Rectal smooth muscle tissue (tissue), 1 donor: ENCODE data around the gene DIPK1C.

Experiments
- H3K27ac ChIP-seq: one replicate; pipeline ENCODE4 v1.7.0; 2013; ENCODE audit warnings: low read depth, low read length, inconsistent platforms
- H3K27me3 ChIP-seq: one replicate; pipeline ENCODE4 v1.7.0; 2013; ENCODE audit warnings: low read length; ENCODE audit not compliant: control insufficient read depth, insufficient read depth
- H3K36me3 ChIP-seq: one replicate; pipeline ENCODE4 v1.7.0; 2013; ENCODE audit warnings: low read length; ENCODE audit not compliant: control insufficient read depth, insufficient read depth
- H3K4me1 ChIP-seq: one replicate; pipeline ENCODE4 v1.7.0; 2013; ENCODE audit warnings: low read length; ENCODE audit not compliant: control insufficient read depth, insufficient read depth
- H3K4me3 ChIP-seq: one replicate; pipeline ENCODE4 v1.7.0; 2013; ENCODE audit warnings: low read length
- H3K9ac ChIP-seq: one replicate; pipeline ENCODE4 v1.7.0; 2013; ENCODE audit warnings: low read length

Gene DIPK1C

DNA sequence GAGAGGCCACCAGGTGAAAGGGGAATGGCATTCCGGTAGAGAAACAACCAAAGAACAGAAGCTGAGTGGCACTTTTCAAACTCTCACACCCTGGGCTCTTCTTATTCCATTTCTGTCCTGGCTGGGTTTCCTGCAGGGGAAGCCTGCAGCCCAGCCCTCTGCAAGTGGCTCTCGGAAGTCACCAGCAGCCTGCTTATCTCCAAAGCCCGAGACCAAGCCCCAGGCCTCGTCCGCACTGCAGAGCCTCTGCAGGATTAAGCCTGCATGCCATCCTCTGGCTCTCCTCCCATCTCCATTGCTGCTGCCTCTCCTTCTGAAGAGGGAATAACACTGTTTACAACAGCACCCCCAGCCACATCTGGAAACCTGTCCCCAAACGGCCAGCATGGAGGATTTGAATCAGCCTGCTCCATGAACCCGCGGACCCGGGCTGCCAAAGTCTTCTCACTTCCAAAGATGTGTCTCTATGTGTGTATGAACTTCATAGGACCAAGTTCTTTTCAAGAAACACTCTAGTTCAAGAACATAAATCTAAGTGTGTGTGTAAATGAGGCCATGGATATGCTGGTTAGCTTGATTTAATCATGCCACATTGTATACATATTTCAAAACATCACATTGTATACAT is 54.2 kb downstream of the DIPK1C start:
- H3K27me3 ChIP-seq = no peaks in the 10 kb centered on the region
- no peak overlapping the region for H3K9ac ChIP-seq
- no peaks in the 10 kb centered on the region for H3K4me1 ChIP-seq
- H3K4me3 ChIP-seq = no peak overlapping the region
- no peaks in the 10 kb centered on the region for H3K36me3 ChIP-seq
- no peak overlapping the region for H3K27ac ChIP-seq

GRCh38 chr18:74400813-74401212 is 56.3 kb downstream of the DIPK1C start:
- Histone ChIP-seq H3K27ac (no peak overlapping the region), H3K4me1 (peaks cover 2% of the 10 kb centered on the region), H3K36me3 (no peaks in the 10 kb centered on the region), H3K4me3 (no peak overlapping the region), H3K27me3 (no peaks in the 10 kb centered on the region), H3K9ac (no peak overlapping the region)

DNA sequence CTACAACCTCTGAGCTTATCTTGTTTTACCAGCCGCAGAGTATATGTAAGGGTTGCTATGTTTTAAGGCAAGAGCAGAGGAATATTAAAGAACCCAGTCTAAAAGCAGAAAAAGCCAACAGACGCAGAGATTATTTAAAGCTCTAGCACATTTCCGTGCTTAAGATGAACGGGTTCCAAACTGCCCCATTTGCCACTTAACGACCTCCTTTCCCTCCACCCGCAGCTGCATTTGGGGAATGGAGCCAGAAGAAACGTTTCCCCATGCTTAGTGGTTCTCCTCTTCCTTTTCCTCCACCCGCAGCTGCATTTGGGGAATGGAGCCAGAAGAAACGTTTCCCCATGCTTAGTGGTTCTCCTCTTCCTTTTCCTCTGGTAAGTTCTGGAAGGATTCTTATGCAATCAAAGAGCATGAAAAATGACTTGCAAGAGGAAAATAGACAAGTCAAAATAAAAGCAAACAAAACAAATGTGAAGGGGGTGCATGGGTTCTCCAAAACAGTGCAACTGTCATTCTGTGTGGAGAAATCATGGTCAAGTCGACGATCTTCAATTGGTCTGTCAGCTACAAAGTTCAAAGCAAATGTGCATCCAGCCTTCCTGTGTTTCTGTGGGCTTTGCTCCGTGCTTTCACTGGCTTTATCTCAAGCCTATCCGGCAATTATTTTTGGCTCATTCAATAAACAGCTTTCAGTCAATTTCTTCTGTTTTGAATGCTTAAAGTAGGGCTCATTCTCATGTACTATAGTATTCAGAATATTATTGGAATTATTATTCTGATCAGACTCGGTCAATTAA is 57.8 kb downstream of the DIPK1C start:
- no peak overlapping the region for H3K27ac ChIP-seq
- no peaks in the 10 kb centered on the region for H3K27me3 ChIP-seq
- H3K4me1 ChIP-seq = peaks cover 2% of the 10 kb centered on the region
- no peaks in the 10 kb centered on the region for H3K36me3 ChIP-seq
- no peak overlapping the region for H3K4me3 ChIP-seq
- no peak overlapping the region for H3K9ac ChIP-seq

DNA sequence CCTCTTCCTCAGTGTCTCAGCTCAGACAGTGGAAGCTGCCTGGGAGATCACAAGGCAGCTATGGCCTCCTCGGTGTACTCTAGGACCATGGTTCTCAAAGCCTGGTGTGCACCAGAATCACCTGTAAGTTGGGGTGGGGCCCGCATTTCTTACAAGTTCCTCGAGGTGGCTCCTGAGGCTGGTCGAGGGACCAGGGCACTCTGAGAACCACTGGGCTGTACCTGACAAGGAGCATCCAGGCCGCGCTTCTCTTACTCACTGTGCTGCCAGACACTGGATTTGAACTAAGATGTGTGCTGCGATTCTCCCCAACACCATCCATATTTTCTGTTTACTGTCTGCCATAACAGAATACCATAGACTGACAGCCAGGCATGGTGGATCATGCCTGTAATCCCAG is 59.5 kb downstream of the DIPK1C start:
- Histone ChIP-seq H3K9ac (no peak overlapping the region), H3K4me1 (peaks cover 2% of the 10 kb centered on the region), H3K4me3 (no peak overlapping the region), H3K27me3 (no peaks in the 10 kb centered on the region), H3K27ac (no peak overlapping the region), H3K36me3 (no peaks in the 10 kb centered on the region)

DNA sequence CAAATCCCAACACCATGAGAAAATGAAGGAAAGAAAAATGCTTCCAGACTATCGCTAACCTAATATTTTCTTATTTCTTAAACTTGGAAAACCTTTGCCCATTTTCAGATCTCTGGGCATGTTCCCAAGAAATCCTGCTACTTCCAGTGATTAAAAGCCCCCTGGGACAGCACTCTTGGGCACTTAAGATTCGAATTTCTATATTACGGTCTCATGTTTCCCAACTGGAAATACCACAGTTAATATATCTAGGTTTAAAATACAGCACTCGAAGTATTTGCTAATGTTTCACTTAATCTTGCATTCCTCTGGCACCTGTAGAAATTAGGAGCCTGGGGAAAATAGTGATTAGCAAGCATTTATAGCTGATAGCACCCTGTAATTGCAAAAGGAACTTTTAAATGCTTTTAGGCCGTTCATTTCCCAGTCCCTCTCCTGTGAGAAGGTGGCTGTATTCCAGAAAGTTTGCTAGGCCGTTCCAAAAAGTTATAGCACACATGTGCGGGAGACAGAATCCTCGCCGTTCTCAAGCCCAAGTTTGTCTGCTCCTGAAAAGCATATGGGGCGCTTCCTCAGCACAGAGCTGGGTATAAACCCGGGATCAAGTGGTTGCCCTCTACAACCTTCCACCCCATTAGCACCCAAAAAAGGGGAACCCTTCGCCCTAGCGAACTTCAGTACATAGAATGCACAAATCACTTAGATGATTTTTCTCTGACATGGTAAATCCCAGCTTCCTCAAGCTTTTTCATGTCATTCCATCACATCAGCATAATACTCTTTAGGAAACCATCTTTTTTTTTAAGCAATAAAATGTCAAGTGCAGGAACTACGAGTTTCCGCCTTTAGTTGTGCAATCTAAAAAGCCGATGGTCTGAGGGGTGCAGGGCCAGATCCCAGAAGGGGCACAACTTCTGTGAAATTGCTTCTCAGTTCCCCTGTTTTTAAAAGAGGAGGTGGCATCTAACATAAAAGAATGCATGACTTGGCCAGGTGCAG is 60.6 kb downstream of the DIPK1C start:
- Histone ChIP-seq H3K36me3 (no peaks in the 10 kb centered on the region), H3K9ac (no peak overlapping the region), H3K27ac (no peak overlapping the region), H3K27me3 (no peaks in the 10 kb centered on the region), H3K4me1 (peaks cover 2% of the 10 kb centered on the region), H3K4me3 (no peak overlapping the region)

DNA sequence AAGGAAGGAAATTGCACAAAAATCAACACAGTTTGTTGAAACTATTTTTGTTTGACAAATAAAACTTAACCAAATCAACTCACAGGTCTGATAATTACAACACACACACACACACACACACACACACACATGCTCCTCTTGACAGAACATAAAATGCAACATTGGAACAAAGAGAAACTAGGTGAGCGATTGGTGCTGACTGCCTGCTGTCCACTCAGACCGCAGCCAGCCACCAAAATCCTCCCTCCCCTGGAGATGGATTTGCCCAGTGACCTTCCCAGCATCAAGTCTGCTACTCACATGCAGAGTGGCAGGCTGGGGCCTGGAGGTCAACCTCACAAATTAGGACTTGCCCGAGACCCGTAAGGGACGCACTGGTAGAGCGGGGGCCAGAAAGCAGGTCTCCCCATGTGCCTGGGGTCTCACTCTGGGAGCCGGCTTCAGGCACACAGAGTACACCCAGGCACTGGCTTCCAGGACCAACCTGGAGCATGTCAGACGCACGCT is 61.4 kb downstream of the DIPK1C start:
- Histone ChIP-seq H3K4me3 (no peak overlapping the region), H3K27me3 (no peaks in the 10 kb centered on the region), H3K4me1 (peaks cover 2% of the 10 kb centered on the region), H3K27ac (no peak overlapping the region), H3K9ac (no peak overlapping the region), H3K36me3 (no peaks in the 10 kb centered on the region)

- H3K27ac ChIP-seq = no peak overlapping the region
- no peaks in the 10 kb centered on the region for H3K36me3 ChIP-seq
- no peak overlapping the region for H3K4me3 ChIP-seq
- H3K9ac ChIP-seq = no peak overlapping the region
- H3K27me3 ChIP-seq = no peaks in the 10 kb centered on the region
- peaks cover 2% of the 10 kb centered on the region for H3K4me1 ChIP-seq
Observed at GRCh38 chr18:74395006-74395405, 62.1 kb downstream of the DIPK1C start.

DNA sequence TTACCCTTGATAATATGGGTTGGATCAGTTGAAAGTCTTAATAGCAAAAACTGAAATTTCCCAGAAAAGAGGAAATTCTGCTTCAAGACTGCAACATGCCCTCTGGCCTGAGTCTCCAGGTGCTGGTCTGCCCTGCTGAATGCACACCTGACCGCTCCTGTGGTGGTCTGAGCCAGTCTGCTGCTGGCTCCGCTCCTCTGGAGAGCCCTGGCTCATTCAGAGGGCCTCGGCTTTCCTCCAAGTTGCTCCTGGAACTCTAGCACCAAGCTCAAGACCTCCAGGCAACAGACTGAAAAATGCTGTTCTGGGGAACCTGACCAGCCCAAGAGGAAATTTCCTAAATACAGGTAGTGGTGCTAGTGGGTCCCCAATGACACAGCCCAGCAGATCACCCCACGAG is 64.8 kb downstream of the DIPK1C start:
- Histone ChIP-seq H3K36me3 (no peaks in the 10 kb centered on the region), H3K4me3 (no peak overlapping the region), H3K27me3 (no peaks in the 10 kb centered on the region), H3K4me1 (peaks cover 2% of the 10 kb centered on the region), H3K27ac (no peak overlapping the region), H3K9ac (no peak overlapping the region)

- Histone ChIP-seq H3K36me3 (no peaks in the 10 kb centered on the region), H3K4me1 (no peaks in the 10 kb centered on the region), H3K27ac (no peak overlapping the region)
Observed at GRCh38 chr18:74390900-74391299, 66.2 kb downstream of the DIPK1C start.

GRCh38 chr18:74389991-74390390 is 67.1 kb downstream of the DIPK1C start:
- H3K9ac ChIP-seq = no peak overlapping the region
- no peak overlapping the region for H3K27ac ChIP-seq
- H3K27me3 ChIP-seq = no peaks in the 10 kb centered on the region
- H3K4me3 ChIP-seq = no peak overlapping the region
- H3K4me1 ChIP-seq = no peaks in the 10 kb centered on the region
- H3K36me3 ChIP-seq = no peaks in the 10 kb centered on the region

More at GRCh38 chr18:74390900-74391299, 66.2 kb downstream of the DIPK1C start:
- no peak overlapping the region for H3K9ac ChIP-seq
- no peak overlapping the region for H3K4me3 ChIP-seq
- no peaks in the 10 kb centered on the region for H3K27me3 ChIP-seq

- no peak overlapping the region for H3K9ac ChIP-seq
- no peak overlapping the region for H3K27ac ChIP-seq
- no peaks in the 10 kb centered on the region for H3K27me3 ChIP-seq
- no peaks in the 10 kb centered on the region for H3K4me1 ChIP-seq
- no peaks in the 10 kb centered on the region for H3K36me3 ChIP-seq
- H3K4me3 ChIP-seq = no peak overlapping the region
Observed at GRCh38 chr18:74389171-74389927, 67.8 kb downstream of the DIPK1C start.
